Measurements from ENCODE around the gene C11orf71. TPM values are rescaled to one million over a fixed set of nuclear protein-coding genes. Genes with fewer than 3 reads are reported as not detected.

Gene C11orf71
- total RNA-seq, 1 donor from 2014 or later, result 3.6 TPM

GRCh38 chr11:114359342-114359741, 41.0 kb downstream of the C11orf71 start:
- DNase-seq (ENCODE audit: low read depth in 2 of 2), result no peak

- peak; percentile 18 to 59 for DNase-seq (ENCODE audit: low read depth in 2 of 2)
Measured at GRCh38 chr11:114358716-114359115, 41.6 kb downstream of the C11orf71 start.

GRCh38 chr11:114354076-114354475, 46.2 kb downstream of the C11orf71 start:
- DNase-seq (ENCODE audit: low read depth in 2 of 2), result peak in 1 of 2 donors; percentile 85

- DNase-seq (ENCODE audit: low read depth in 2 of 2), result no peak
Measured at GRCh38 chr11:114353443-114353842, 46.9 kb downstream of the C11orf71 start.

- DNase-seq (ENCODE audit: low read depth in 2 of 2), result no peak
Measured at GRCh38 chr11:114350022-114350421, 50.3 kb downstream of the C11orf71 start.

Other genes with a start within 250 kb of the C11orf71 start
- 200 and 316 TPM in 2 replicates for gene NNMT, start 104.1 kb downstream of the C11orf71 start, total RNA-seq
- gene RBM7, start 155 bp upstream of the C11orf71 start, total RNA-seq, result 36.8 and 52.4 TPM in 2 replicates
- 115 and 149 TPM in 2 replicates for gene REXO2, start 39.0 kb upstream of the C11orf71 start, total RNA-seq
- not detected in 2 replicates for gene NXPE1, start 159.4 kb upstream of the C11orf71 start, total RNA-seq
- gene NXPE4, start 195.3 kb upstream of the C11orf71 start, total RNA-seq, result not detected in 2 replicates

Measured in lung microvascular endothelial cell (primary cell).